GM10266 (cell line): Measurements from ENCODE around the gene CGGBP1.

Experiments
- DNase-seq: peaks from one replicate; pipeline ENCODE4 v3.0.0; 2012; ENCODE audit errors: extremely low spot score
- CTCF ChIP-seq: IDR thresholded peaks from 2 replicates; pipeline ENCODE4 v1.5.1; 2012; ENCODE audit warnings: mild to moderate bottlenecking, low read depth; ENCODE audit not compliant: control insufficient read depth, insufficient read depth; ENCODE audit errors: missing control alignments

The CGGBP1 gene

GRCh38 chr3:88082854-88083253 is 24.0 kb upstream of the CGGBP1 start:
- DNase-seq: no peak
- TF ChIP-seq CTCF: no peak

- no peak for TF ChIP-seq CTCF
- no peak for DNase-seq
These were observed 20.1 kb upstream of the CGGBP1 start for GRCh38 chr3:88078932-88079331.

- no peak for DNase-seq
- no peak for TF ChIP-seq CTCF
These were observed 17.9 kb upstream of the CGGBP1 start for GRCh38 chr3:88076712-88077111.

GRCh38 chr3:88075497-88075896 is 16.7 kb upstream of the CGGBP1 start:
- TF ChIP-seq CTCF: no peak
- DNase-seq: no peak

GRCh38 chr3:88075072-88075471 is 16.3 kb upstream of the CGGBP1 start:
- DNase-seq: no peak
- TF ChIP-seq CTCF: no peak

- no peak for DNase-seq
- no peak for TF ChIP-seq CTCF
These were observed 2.9 kb upstream of the CGGBP1 start for GRCh38 chr3:88061746-88062145.

GRCh38 chr3:88059380-88060170 is 770 bp upstream of the CGGBP1 start:
- DNase-seq: peak; percentile 29
- TF ChIP-seq CTCF: no peak
